ENCODE data around the gene BEND7. TPM values are rescaled to one million over a fixed set of nuclear protein-coding genes. Genes with fewer than 3 reads are reported as not detected.
"Not testable (repeated sequence)": the region's sequence is repeated elsewhere in the genome, so short reads cannot be mapped to it uniquely, and the experiment has no call there.

The BEND7 gene
- total and polyA plus RNA-seq, 2 donors from 2014 or later = 16.7 to 37.9 TPM

- Histone ChIP-seq H3K27ac (ENCODE audit: low read depth in 2 of 2, low read length in 2 of 2) (no peak overlapping the region), H3K4me1 (ENCODE audit: control insufficient read depth in 2 of 3, insufficient read depth in 2 of 3, low read depth in 1 of 3, low read length in 3 of 3) (no peaks in the 10 kb centered on the region), H3K36me3 (ENCODE audit: control insufficient read depth in 2 of 3, insufficient read depth in 3 of 3, low read length in 3 of 3) (no peaks in the 10 kb centered on the region), H3K9ac (ENCODE audit: low read length in 3 of 3) (no peak overlapping the region), H3K4me3 (ENCODE audit: low read length in 3 of 3) (no peak overlapping the region), H3K9me3 (ENCODE audit: control insufficient read depth in 2 of 3, insufficient read depth in 1 of 3, low read length in 3 of 3) (peaks cover 0 to 5% (median 0%) of the 10 kb centered on the region in 3 donors), H3K27me3 (ENCODE audit: control insufficient read depth, insufficient read depth, low read length) (no peaks in the 10 kb centered on the region)
- TF ChIP-seq CTCF (IDR thresholded peaks at IDR 0.05; ENCODE audit: borderline replicate concordance, extremely low read depth, insufficient read depth) = no peak
- intact Hi-C loops (cut with DNase I) = no loop called here
- DNase-seq (no peak), FAIRE-seq (no peak)
Measured at GRCh38 chr10:13550802-13551201, 22.0 kb upstream of the BEND7 start.

GRCh38 chr10:13542533-13542932, 13.7 kb upstream of the BEND7 start:
- DNase-seq (no peak), FAIRE-seq (no peak)
- Histone ChIP-seq H3K4me1 (ENCODE audit: control insufficient read depth in 2 of 3, insufficient read depth in 2 of 3, low read depth in 1 of 3, low read length in 3 of 3) (no peaks in the 10 kb centered on the region), H3K36me3 (ENCODE audit: control insufficient read depth in 2 of 3, insufficient read depth in 3 of 3, low read length in 3 of 3) (no peaks in the 10 kb centered on the region), H3K9me3 (ENCODE audit: control insufficient read depth in 2 of 3, insufficient read depth in 1 of 3, low read length in 3 of 3) (no peaks in the 10 kb centered on the region), H3K27me3 (ENCODE audit: control insufficient read depth, insufficient read depth, low read length) (no peaks in the 10 kb centered on the region), H3K9ac (ENCODE audit: low read length in 3 of 3) (no peak overlapping the region), H3K4me3 (ENCODE audit: low read length in 3 of 3) (no peak overlapping the region), H3K27ac (ENCODE audit: low read depth in 2 of 2, low read length in 2 of 2) (no peak overlapping the region)
- no peak for TF ChIP-seq CTCF (IDR thresholded peaks at IDR 0.05; ENCODE audit: borderline replicate concordance, extremely low read depth, insufficient read depth)
- intact Hi-C loops (cut with DNase I) = no loop called here

- DNase-seq = not testable (repeated sequence)
Measured at GRCh38 chr10:13537985-13538384, 9.2 kb upstream of the BEND7 start.

GRCh38 chr10:13536674-13537366, 8.0 kb upstream of the BEND7 start:
- intact Hi-C loops (cut with DNase I) = loop anchor here (10.0 kb wide), 1 partner anchor 162 kb away; no protein-coding TSS in a partner anchor
- peak; percentile 78 to 91 (median 88) for DNase-seq

More at GRCh38 chr10:13537985-13538384, 9.2 kb upstream of the BEND7 start:
- H3K9ac ChIP-seq (ENCODE audit: low read length in 3 of 3); H3K9me3 ChIP-seq (ENCODE audit: control insufficient read depth in 2 of 3, insufficient read depth in 1 of 3, low read length in 3 of 3); H3K4me3 ChIP-seq (ENCODE audit: low read length in 3 of 3); H3K4me1 ChIP-seq (ENCODE audit: control insufficient read depth in 2 of 3, insufficient read depth in 2 of 3, low read depth in 1 of 3, low read length in 3 of 3); H3K27me3 ChIP-seq (ENCODE audit: control insufficient read depth, insufficient read depth, low read length); H3K36me3 ChIP-seq (ENCODE audit: control insufficient read depth in 2 of 3, insufficient read depth in 3 of 3, low read length in 3 of 3); H3K27ac ChIP-seq (ENCODE audit: low read depth in 2 of 2, low read length in 2 of 2); FAIRE-seq: not testable (repeated sequence)
- intact Hi-C loops (cut with DNase I) = loop anchor here (10.0 kb wide), 1 partner anchor 163 kb away; no protein-coding TSS in a partner anchor

More at GRCh38 chr10:13536674-13537366, 8.0 kb upstream of the BEND7 start:
- Histone ChIP-seq H3K4me1 (ENCODE audit: control insufficient read depth in 2 of 3, insufficient read depth in 2 of 3, low read depth in 1 of 3, low read length in 3 of 3) (no peaks in the 10 kb centered on the region), H3K9ac (ENCODE audit: low read length in 3 of 3) (no peak overlapping the region), H3K4me3 (ENCODE audit: low read length in 3 of 3) (no peak overlapping the region), H3K36me3 (ENCODE audit: control insufficient read depth in 2 of 3, insufficient read depth in 3 of 3, low read length in 3 of 3) (no peaks in the 10 kb centered on the region), H3K9me3 (ENCODE audit: control insufficient read depth in 2 of 3, insufficient read depth in 1 of 3, low read length in 3 of 3) (no peaks in the 10 kb centered on the region), H3K27me3 (ENCODE audit: control insufficient read depth, insufficient read depth, low read length) (no peaks in the 10 kb centered on the region), H3K27ac (ENCODE audit: low read depth in 2 of 2, low read length in 2 of 2) (no peak overlapping the region)
- TF ChIP-seq CTCF (IDR thresholded peaks at IDR 0.05; ENCODE audit: borderline replicate concordance, extremely low read depth, insufficient read depth) = peak; percentile 66
- FAIRE-seq = no peak
